Skeletal muscle tissue (tissue), 4 donors: ENCODE data around the gene ZYG11B. TPM values are rescaled to one million over a fixed set of nuclear protein-coding genes. Genes with fewer than 3 reads are reported as not detected.
"Not testable (repeated sequence)": the region's sequence is repeated elsewhere in the genome, so short reads cannot be mapped to it uniquely, and the experiment has no call there.

Experiments used
- H3K27ac ChIP-seq: one replicate; pipeline ENCODE4 v1.7.0; 2013; ENCODE audit warnings: mild to moderate bottlenecking, low read depth, low read length, inconsistent platforms
- H3K27me3 ChIP-seq, 3 donors: one replicate each; pipeline ENCODE4 v1.7.0; 2013; ENCODE audit warnings: low read length in 3 of 3; ENCODE audit not compliant: control insufficient read depth in 3 of 3, insufficient read depth in 3 of 3
- H3K36me3 ChIP-seq, 3 donors: one replicate each; pipeline ENCODE4 v1.7.0; 2013; ENCODE audit warnings: low read length in 3 of 3; ENCODE audit not compliant: control insufficient read depth in 3 of 3, insufficient read depth in 3 of 3
- H3K4me1 ChIP-seq, 3 donors: one replicate each; pipeline ENCODE4 v1.7.0; 2013; ENCODE audit warnings: low read length in 3 of 3, mild to moderate bottlenecking in 3 of 3; ENCODE audit not compliant: control insufficient read depth in 3 of 3, insufficient read depth in 3 of 3
- H3K4me3 ChIP-seq, 3 donors: one replicate each; pipeline ENCODE4 v1.7.0; 2013; ENCODE audit warnings: low read length in 3 of 3
- H3K9ac ChIP-seq, 3 donors: one replicate each; pipeline ENCODE4 v1.7.0; 2013; ENCODE audit warnings: low read length in 3 of 3, mild to moderate bottlenecking in 3 of 3, moderate library complexity in 2 of 3, low read depth in 1 of 3
- H3K9me3 ChIP-seq, 3 donors: one replicate each; pipeline ENCODE4 v1.7.0; 2013; ENCODE audit warnings: low read length in 3 of 3; ENCODE audit not compliant: control insufficient read depth in 3 of 3
- total RNA-seq: library from RNA; depleted of rRNA; stranded (reverse); fragments of >200 nt; gene quantifications from one replicate; pipeline ENCODE4 v1.2.3, GENCODE V29; 2014
- donor health status: Osteomylitis.

Gene ZYG11B
- total RNA-seq, 1 donor from 2014 or later: 51.7 TPM

GRCh38 chr1:52786148-52786547, 59.9 kb downstream of the ZYG11B start:
- Histone ChIP-seq H3K4me3 (no peak overlapping the region), H3K27me3 (no peaks in the 10 kb centered on the region), H3K4me1 (peaks cover 0 to 5% (median 2%) of the 10 kb centered on the region in 3 donors), H3K9ac (no peak overlapping the region), H3K36me3 (peaks cover 25 to 37% (median 35%) of the 10 kb centered on the region in 3 donors), H3K27ac (no peak overlapping the region), H3K9me3 (no peaks in the 10 kb centered on the region)

DNA sequence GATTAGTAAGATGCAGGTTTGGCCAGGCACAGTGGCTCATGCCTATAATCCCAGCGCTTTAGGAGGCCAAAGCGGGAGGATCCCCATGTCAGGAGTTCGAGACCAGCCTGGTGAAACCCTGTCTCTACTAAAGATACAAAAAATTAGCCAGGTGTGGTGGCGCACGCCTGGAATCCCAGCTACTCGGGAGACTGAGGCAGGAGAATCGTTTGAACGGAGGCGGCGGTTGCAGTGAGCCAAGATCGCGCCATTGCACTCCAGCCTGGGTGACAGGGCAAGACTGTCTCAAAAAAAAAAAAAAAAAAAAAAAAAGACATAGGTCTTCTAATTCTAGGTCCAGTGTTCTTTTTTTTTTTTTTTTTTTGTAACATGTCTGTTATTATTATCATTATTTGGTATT, 64.2 kb downstream of the ZYG11B start:
- H3K27me3 ChIP-seq, H3K9me3 ChIP-seq, H3K4me1 ChIP-seq, H3K27ac ChIP-seq, H3K4me3 ChIP-seq, H3K9ac ChIP-seq: not testable (repeated sequence)
- H3K36me3 ChIP-seq: peaks cover 14 to 50% (median 25%) of the 10 kb centered on the region in 3 donors

DNA sequence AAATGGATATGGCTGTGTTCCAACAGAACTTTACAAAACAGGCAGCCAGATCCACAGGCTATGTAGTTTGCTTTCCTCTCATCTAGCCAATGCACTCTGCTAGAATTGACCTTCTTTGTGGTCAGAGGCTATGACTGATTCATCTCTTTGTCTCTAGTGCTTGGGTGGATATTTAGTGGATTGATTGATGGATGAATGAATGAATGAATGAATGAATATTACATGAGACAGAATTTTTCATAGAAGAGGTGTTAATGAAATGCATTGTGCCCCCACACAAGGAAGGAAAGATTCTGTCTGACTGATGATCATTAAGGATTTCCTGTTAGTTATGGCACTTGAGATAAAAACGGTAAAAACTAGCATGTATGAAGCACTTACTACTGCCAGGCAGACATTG, 65.8 kb downstream of the ZYG11B start:
- H3K4me1 ChIP-seq: no peaks in the 10 kb centered on the region
- no peaks in the 10 kb centered on the region for H3K9me3 ChIP-seq
- no peaks in the 10 kb centered on the region for H3K27me3 ChIP-seq
- no peak overlapping the region for H3K4me3 ChIP-seq
- H3K9ac ChIP-seq: no peak overlapping the region
- no peak overlapping the region for H3K27ac ChIP-seq
- H3K36me3 ChIP-seq: peaks cover 12 to 49% (median 23%) of the 10 kb centered on the region in 3 donors

DNA sequence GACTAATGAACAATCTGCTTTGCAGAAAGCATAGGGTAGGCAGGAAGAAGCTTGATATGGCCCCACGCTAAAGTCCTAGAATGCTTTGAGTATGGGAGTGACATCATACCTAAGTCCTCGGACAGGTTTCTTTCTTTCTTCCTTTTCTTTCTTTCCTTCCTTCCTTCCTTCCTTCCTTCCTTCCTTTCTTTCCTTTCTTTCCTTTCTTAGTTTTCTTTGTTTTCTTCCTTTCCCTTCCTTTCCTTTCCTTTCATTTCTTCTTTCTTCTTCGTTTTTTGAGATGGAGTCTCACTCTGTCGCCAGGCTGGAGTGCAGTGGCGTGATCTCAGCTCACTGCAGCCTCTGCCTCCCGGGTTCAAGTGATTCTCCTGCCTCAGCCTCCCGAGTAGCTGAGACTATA, 67.5 kb downstream of the ZYG11B start:
- not testable (repeated sequence) for H3K27me3 ChIP-seq, H3K27ac ChIP-seq, H3K9me3 ChIP-seq, H3K9ac ChIP-seq, H3K4me1 ChIP-seq, H3K4me3 ChIP-seq
- peaks cover 15 to 40% (median 20%) of the 10 kb centered on the region in 3 donors for H3K36me3 ChIP-seq

DNA sequence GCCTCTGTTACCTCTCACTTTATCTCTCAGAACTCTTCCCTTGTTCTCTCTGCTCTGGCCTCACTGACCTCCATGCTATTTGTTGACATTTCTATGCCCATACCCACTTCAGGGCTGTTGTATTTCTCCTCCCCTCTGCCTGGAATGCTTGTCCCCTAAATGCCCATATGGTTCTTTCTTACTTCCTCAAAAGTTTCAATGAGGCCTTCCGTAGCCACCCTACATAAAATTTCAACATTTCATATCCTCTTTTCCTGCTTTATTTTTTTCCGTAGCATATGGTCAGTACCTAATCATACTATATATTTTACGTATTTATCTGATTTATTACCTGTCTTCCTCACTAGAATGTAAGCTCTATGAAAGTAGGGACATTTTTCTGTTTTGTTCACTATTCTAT, 69.2 kb downstream of the ZYG11B start:
- Histone ChIP-seq H3K27me3 (no peaks in the 10 kb centered on the region), H3K36me3 (peaks cover 11 to 32% (median 20%) of the 10 kb centered on the region in 3 donors), H3K9me3 (no peaks in the 10 kb centered on the region), H3K4me1 (no peaks in the 10 kb centered on the region), H3K4me3 (no peak overlapping the region), H3K9ac (no peak overlapping the region), H3K27ac (no peak overlapping the region)

GRCh38 chr1:52798331-52798730, 72.1 kb downstream of the ZYG11B start:
- H3K4me1 ChIP-seq: no peaks in the 10 kb centered on the region
- no peaks in the 10 kb centered on the region for H3K9me3 ChIP-seq
- H3K27ac ChIP-seq: no peak overlapping the region
- H3K36me3 ChIP-seq: peaks cover 8 to 26% (median 22%) of the 10 kb centered on the region in 3 donors
- H3K27me3 ChIP-seq: no peaks in the 10 kb centered on the region
- no peak overlapping the region for H3K4me3 ChIP-seq
- no peak overlapping the region for H3K9ac ChIP-seq

DNA sequence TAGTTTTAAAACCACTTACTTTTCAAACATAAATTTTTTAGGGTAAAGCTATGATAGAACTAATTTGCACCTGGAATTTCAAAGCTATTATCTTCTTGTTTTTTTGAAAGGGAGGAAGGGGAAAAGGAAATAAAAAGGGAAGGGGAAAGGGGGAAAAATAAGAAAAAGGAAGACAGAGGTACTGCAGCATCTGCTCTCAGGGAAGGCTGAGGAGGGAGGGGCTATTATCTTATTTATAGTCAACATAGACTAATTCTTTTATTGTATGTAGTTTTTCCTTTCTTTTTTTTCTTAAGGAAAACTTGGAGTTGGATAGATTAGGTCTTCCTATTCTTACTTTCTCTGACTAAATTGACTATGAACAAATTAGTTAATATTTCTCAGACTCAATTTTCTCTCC, 74.8 kb downstream of the ZYG11B start:
- no peak overlapping the region for H3K4me3 ChIP-seq
- H3K4me1 ChIP-seq: no peaks in the 10 kb centered on the region
- H3K36me3 ChIP-seq: peaks cover 15 to 27% (median 25%) of the 10 kb centered on the region in 3 donors
- no peaks in the 10 kb centered on the region for H3K9me3 ChIP-seq
- no peaks in the 10 kb centered on the region for H3K27me3 ChIP-seq
- no peak overlapping the region for H3K9ac ChIP-seq
- H3K27ac ChIP-seq: no peak overlapping the region

- not testable (repeated sequence) for H3K9ac ChIP-seq, H3K4me1 ChIP-seq
- peaks cover 9 to 28% (median 23%) of the 10 kb centered on the region in 3 donors for H3K36me3 ChIP-seq
Observed at GRCh38 chr1:52804083-52804482, 77.8 kb downstream of the ZYG11B start.

DNA sequence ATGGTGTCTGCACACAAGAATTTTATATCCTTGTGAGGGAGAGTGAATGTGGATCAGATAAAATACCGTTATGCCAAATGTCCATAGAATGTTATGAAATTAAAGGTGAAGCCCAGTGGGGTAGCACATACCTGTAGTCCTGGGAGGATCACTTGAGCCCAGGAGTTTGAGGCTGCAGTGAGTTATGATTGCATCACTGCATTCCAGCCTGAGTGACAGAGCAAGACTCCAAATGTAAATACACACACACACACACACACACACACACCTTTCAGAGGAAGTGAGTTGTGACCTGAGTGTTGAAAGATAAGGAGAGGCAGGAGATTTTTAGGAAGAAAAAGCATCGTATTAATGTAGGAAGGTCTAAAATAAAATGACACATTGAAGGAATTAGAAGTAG, 88.2 kb downstream of the ZYG11B start:
- H3K9ac ChIP-seq: no peak overlapping the region
- H3K36me3 ChIP-seq: peaks cover 27 to 44% (median 43%) of the 10 kb centered on the region in 3 donors

More at GRCh38 chr1:52804083-52804482, 77.8 kb downstream of the ZYG11B start:
- not testable (repeated sequence) for H3K9me3 ChIP-seq, H3K4me3 ChIP-seq, H3K27me3 ChIP-seq, H3K27ac ChIP-seq

GRCh38 chr1:52820830-52821229, 94.6 kb downstream of the ZYG11B start:
- H3K9ac ChIP-seq, H3K4me3 ChIP-seq, H3K27ac ChIP-seq, H3K4me1 ChIP-seq, H3K9me3 ChIP-seq, H3K27me3 ChIP-seq: not testable (repeated sequence)
- peaks cover 18 to 41% (median 34%) of the 10 kb centered on the region in 3 donors for H3K36me3 ChIP-seq

More for the DNA sequence above, 88.2 kb downstream of the ZYG11B start:
- H3K4me3 ChIP-seq: no peak overlapping the region
- no peaks in the 10 kb centered on the region for H3K4me1 ChIP-seq
- no peaks in the 10 kb centered on the region for H3K9me3 ChIP-seq
- H3K27ac ChIP-seq: no peak overlapping the region
- no peaks in the 10 kb centered on the region for H3K27me3 ChIP-seq

GRCh38 chr1:52825868-52826267, 99.6 kb downstream of the ZYG11B start:
- Histone ChIP-seq H3K9me3 (no peaks in the 10 kb centered on the region), H3K27me3 (no peaks in the 10 kb centered on the region), H3K4me1 (no peaks in the 10 kb centered on the region), H3K36me3 (peaks cover 5 to 20% (median 14%) of the 10 kb centered on the region in 3 donors), H3K9ac (no peak overlapping the region), H3K27ac (no peak overlapping the region), H3K4me3 (no peak overlapping the region)
